Spinal cord (tissue), 10 donors: ENCODE results near the gene MCIDAS. TPM values are rescaled to one million over a fixed set of nuclear protein-coding genes. Genes with fewer than 3 reads are reported as not detected.

Source experiments
- DNase-seq, 6 donors: peaks; one replicate each; pipeline versions ENCODE4 v3.0.0 to v3.0.0-alpha.2; 2013 to 2015; ENCODE audit warnings: low spot score in 6 of 6, low read depth in 4 of 6
- H3K27ac ChIP-seq: one replicate; pipeline ENCODE4 v1.5.1; 2013; ENCODE audit warnings: low read depth, low read length, control low read depth
- H3K27me3 ChIP-seq: one replicate; pipeline ENCODE4 v1.6.1; 2013; ENCODE audit warnings: low read length; ENCODE audit not compliant: control insufficient read depth, insufficient read depth
- H3K36me3 ChIP-seq: one replicate; pipeline ENCODE4 v1.6.1; 2013; ENCODE audit warnings: low read length; ENCODE audit not compliant: control insufficient read depth, insufficient read depth
- H3K4me1 ChIP-seq: one replicate; pipeline ENCODE4 v1.6.1; 2013; ENCODE audit warnings: low read length; ENCODE audit not compliant: control insufficient read depth, insufficient read depth
- H3K4me3 ChIP-seq: one replicate; pipeline ENCODE4 v1.5.1; 2013; ENCODE audit warnings: low read depth, low read length, control low read depth
- H3K9me3 ChIP-seq: one replicate; pipeline ENCODE4 v1.6.1; 2013; ENCODE audit warnings: low read length; ENCODE audit not compliant: control insufficient read depth, insufficient read depth
- WGBS: methylation state at CpG from one replicate; pipeline ENCODE4 v1.1.5; 2013; ENCODE audit warnings: missing lambda C conversion rate; ENCODE audit not compliant: insufficient coverage; 5-methylcytosine and 5-hydroxymethylcytosine counted together
- polyA plus RNA-seq, 2 donors: library from polyadenylated mRNA; unstranded; fragments of 120-200 nt; gene quantifications; one replicate each; pipeline ENCODE4 v1.2.1, GENCODE V29; 2013; ENCODE audit not compliant: insufficient read length in 2 of 2
- total RNA-seq, 2 donors: library from RNA; depleted of rRNA in 1 of 2; stranded (reverse); fragments of 120-200 nt in 1 of 2; fragments of >200 nt in 1 of 2; gene quantifications; one replicate each; pipeline versions ENCODE4 v1.2.3 to v1.2.4, GENCODE V29; 2013 to 2014
- donor health status: healthy.

The MCIDAS gene
- total and polyA plus RNA-seq, 4 donors: 0.28 TPM; not detected in 3

DNA sequence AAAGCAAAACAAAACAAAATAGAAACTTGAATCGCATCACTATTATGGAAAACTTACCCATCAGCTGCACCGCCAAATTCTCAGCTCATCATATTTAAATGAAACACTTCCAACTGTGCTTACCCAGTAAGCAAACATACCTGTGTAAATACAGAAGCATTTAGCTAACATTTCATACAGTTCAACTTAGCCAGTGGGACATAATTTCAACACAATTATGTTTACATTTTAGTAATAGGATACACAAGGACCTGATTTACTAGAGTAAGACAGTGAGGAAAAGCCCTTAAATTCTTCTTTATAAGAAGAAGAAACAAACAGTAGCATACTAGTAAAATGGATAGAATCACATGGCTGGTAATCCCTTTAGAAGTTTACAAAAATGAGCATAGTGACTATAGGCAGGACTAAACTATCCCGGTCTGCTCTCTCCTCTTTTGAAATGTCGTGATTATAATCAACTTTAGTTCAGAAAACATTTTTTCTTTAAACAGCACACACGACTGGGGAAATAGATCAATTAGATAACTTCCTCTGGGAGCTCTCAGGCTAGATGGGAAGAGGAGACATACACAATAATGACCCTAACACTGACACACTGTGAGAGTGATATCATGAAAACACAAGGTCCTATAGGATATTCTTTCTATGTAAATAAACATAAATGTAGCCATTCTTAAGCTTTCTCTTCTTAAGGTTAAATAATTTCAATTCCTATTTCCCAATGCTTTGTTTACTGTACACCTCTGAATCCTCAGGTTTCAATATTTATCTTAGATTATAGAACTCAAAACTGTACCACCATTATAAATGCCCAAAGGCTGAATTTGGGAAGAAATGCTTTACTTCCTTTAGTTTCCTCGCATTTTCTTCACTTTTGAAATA lies 38.2 kb downstream of the MCIDAS start:
- DNase-seq: no peak

DNA sequence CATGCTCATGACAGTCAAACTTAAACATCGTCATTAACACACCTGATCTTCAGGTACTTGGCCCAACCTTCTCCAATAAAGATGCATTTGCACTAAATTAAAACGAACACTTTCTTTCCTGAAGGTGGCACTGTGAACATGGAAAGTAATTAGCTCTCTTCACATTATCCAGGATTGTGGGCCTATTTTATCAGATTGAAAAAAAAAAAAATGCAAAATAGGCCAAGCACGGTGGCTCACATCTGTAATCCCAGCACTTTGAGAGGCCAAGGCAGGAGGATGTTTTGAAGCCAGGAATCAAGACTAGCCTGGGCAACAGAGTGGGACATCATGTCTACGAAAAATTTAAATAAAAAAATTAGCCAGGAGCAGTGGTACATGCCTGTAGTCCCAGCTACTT lies 39.7 kb downstream of the MCIDAS start:
- H3K9me3 ChIP-seq: no peaks in the 10 kb centered on the region
- WGBS: 0% methylated on average over 1 of the region's 4 CpGs
- H3K27ac ChIP-seq: no peak overlapping the region
- H3K4me3 ChIP-seq: no peak overlapping the region
- no peaks in the 10 kb centered on the region for H3K4me1 ChIP-seq
- H3K27me3 ChIP-seq: peaks cover under 1% of the 10 kb centered on the region
- H3K36me3 ChIP-seq: no peaks in the 10 kb centered on the region
- peak in 1 of 6 donors; percentile 34 for DNase-seq

More for the DNA sequence above, 38.2 kb downstream of the MCIDAS start:
- Histone ChIP-seq H3K4me3 (no peak overlapping the region), H3K36me3 (no peaks in the 10 kb centered on the region), H3K9me3 (no peaks in the 10 kb centered on the region), H3K27ac (no peak overlapping the region), H3K27me3 (peaks cover 4% of the 10 kb centered on the region), H3K4me1 (no peaks in the 10 kb centered on the region)
- WGBS: 100% methylated on average over 1 of the region's 6 CpGs

DNA sequence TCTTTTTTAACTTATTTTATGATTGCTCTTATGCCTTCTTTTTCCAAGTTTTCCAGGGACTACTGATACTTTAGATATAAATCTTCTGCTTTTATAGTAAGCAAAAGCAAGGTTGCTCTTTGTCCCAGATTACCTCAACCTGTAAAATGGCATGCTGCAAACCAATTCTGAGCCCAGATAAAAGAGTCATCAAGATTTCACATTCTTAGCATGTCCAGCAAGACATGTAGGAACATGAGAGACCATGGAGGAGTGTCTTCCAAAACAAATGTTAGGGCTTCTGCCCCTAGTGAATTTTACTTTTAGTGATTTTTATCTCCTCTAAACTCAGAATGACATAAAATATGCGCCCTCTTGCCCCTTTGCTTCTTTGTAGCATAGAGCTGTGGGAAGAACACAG lies 47.1 kb downstream of the MCIDAS start:
- DNase-seq: no peak
- no peaks in the 10 kb centered on the region for H3K9me3 ChIP-seq
- H3K4me1 ChIP-seq: peaks cover 7% of the 10 kb centered on the region
- no CpG with 5 or more reads among the region's 1 CpG for WGBS
- H3K4me3 ChIP-seq: no peak overlapping the region
- no peaks in the 10 kb centered on the region for H3K36me3 ChIP-seq
- no peak overlapping the region for H3K27ac ChIP-seq
- H3K27me3 ChIP-seq: peaks cover 50% of the 10 kb centered on the region

DNA sequence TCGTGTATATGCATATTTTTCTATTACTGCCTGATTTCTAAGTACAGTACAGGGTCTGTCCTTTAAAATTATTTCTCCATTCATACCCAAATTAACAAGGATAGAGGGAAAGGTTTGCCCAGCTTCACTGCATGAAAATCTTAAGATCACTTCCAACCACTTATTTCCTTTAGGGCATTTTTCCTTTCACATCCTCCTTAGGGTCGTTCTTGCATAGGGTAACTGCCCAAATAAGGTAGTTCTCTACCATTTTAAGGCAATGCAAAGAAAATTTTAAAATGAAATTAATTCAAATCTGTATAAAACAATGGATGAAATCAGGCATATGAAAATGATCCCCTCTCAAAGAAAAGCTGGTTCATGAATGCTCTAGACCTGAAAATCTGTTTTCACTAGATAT lies 50.0 kb downstream of the MCIDAS start:
- H3K27me3 ChIP-seq: peaks cover 74% of the 10 kb centered on the region
- WGBS: no CpG with 5 or more reads among the region's 2 CpGs
- DNase-seq: peak in 1 of 6 donors; percentile 4
- peaks cover 20% of the 10 kb centered on the region for H3K4me1 ChIP-seq
- no peak overlapping the region for H3K4me3 ChIP-seq
- no peaks in the 10 kb centered on the region for H3K36me3 ChIP-seq
- no peaks in the 10 kb centered on the region for H3K9me3 ChIP-seq
- H3K27ac ChIP-seq: no peak overlapping the region

DNA sequence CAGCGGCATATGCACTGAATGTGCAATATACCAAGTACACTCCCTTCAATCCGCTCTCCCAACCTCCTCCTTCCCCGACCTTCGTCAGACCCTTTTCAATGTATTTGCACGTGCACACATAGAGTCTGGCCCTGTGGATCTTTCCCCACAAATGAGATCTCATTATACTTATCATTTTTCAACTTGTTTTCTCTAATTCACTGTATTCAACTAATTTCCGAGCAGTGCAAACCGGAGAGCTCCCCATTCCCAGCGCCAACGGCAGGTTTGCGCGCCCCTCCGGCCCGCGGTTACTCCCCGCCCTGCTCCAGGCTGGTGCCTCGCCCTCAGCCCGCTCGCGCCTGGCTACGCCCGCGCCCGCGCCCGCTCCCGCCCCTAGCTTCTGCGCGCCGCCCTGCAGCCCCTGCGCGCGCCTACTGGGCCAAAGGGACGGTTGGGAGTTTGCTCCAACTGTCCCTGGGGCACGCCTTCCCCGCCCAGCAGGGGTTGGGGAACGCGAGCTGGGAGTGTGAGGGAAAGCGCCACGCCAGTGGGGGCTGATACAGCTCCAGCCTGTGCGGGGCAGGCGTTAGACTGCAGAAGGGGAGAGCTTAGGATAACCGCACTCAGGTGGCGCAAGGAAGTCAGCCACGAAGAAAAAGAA lies 50.8 kb downstream of the MCIDAS start:
- Histone ChIP-seq H3K36me3 (no peaks in the 10 kb centered on the region), H3K4me1 (peaks cover 20% of the 10 kb centered on the region), H3K27ac (no peak overlapping the region), H3K9me3 (no peaks in the 10 kb centered on the region), H3K27me3 (peaks cover 74% of the 10 kb centered on the region), H3K4me3 (peak overlapping the region; percentile 35)
- under 1% methylated on average over 44 of the region's 44 CpGs for WGBS
- DNase-seq: peak in 3 of 6 donors; percentile 19 to 70 (median 43)

DNA sequence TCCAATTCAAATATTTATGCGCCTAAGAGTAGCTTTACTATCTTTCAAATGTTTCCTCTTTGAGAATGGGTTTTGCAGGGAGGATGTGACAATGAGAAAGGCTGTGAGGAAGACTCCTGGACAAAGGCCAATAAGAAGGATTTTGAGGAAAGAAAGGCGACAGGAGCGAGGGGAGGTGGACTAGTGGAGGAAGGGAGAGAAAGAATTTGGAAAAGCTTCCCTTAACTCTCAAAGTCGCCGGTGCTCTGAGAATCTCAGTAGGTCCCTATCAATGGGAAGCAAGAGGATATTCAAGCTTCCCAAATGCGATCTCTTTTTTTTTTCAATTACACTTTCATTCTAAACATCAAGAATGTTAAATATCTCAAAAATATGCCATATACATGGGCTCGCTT lies 51.3 kb downstream of the MCIDAS start:
- Histone ChIP-seq H3K36me3 (no peaks in the 10 kb centered on the region), H3K9me3 (no peaks in the 10 kb centered on the region), H3K27me3 (peaks cover 74% of the 10 kb centered on the region), H3K4me1 (peaks cover 20% of the 10 kb centered on the region), H3K4me3 (no peak overlapping the region), H3K27ac (no peak overlapping the region)
- WGBS: 8% methylated on average over 6 of the region's 7 CpGs
- DNase-seq: peak in 2 of 6 donors; percentile 6 to 32

DNA sequence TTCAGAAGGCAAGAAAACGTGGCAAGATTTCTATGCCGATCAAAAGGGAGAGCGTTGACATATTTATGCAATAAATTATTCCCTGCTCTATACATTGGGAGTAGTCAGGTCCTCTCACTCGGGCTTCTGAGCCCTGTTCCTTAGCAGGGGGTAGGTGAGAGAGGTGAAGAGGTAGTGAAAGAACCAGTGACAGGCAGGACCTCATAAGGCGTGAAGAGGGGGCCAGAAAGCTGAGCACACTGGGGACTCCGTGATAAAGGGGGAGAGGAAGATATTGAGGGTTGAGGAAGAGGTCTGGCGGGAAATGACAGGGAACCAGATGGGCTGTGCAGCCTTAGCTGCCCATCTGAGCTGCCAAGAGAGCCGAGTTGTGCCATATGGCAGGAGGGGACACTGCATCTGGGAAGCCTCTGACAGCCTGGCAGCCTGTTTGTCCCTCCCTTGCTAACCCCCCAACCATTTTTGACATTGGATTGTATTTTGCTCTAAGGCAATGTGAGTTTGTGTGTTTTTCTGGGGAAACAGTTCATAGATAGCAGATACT lies 53.4 kb downstream of the MCIDAS start:
- Histone ChIP-seq H3K36me3 (no peaks in the 10 kb centered on the region), H3K27me3 (peaks cover 65% of the 10 kb centered on the region), H3K4me1 (peaks cover 20% of the 10 kb centered on the region), H3K9me3 (no peaks in the 10 kb centered on the region), H3K27ac (no peak overlapping the region), H3K4me3 (peak overlapping the region; percentile 42)
- DNase-seq: peak in 2 of 6 donors; percentile 29 to 65
- WGBS: 17% methylated on average over 5 of the region's 8 CpGs

DNA sequence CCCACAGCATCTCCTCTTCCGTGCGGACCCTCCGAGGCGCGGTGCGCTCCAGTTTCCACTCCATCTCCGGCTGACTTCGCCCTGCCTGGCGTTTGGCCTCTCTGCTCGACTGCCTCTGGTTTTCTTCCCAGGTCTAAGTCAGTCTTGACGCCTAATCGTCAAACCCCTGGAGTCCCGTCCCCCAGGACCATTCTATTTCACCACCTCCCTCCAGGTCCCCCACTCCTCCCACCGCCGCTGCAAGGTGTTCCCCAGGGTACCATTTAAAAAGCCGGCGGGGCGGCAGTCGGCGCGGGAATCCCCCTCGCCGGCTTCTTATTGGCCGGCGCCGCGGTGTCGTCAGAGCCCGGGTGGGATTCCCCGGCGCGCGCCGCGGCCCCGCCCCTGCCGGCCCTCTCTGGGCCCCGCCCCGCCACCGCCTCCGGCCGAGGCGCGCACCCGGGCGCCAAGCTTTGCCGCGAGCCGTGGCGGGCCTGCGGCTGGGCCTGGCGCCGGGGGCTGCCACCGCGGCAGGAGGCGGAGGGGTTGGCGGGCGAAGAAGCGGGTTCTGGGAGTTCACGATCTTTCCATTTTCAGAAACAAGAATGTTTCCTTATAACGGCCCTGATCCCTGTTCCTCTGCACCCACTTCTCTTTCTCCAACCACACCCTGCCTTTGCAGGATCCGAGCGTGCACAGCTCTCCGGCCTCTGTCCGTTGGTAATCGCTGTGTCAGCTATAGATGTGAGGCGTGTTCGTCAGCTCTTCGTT lies 54.0 kb downstream of the MCIDAS start, which contains the start of gene CDC20B:
TSS of gene CDC20B (minus strand) at position 241 of the 750 bp plus-strand sequence. CDS start at position 64, 177 bp downstream.
- H3K27me3 ChIP-seq: peaks cover 60% of the 10 kb centered on the region
- no peaks in the 10 kb centered on the region for H3K36me3 ChIP-seq
- H3K4me3 ChIP-seq: peak within 1 kb of the TSS; percentile 42
- H3K4me1 ChIP-seq: peaks cover 20% of the 10 kb centered on the region
- DNase-seq: peak in 4 of 6 donors; percentile 17 to 91 (median 72)
- H3K9me3 ChIP-seq: no peaks in the 10 kb centered on the region
- no peak within 1 kb of the TSS for H3K27ac ChIP-seq
- WGBS: under 1% methylated on average over 60 of the region's 69 CpGs
